VCaP (cell line): ENCODE data around the gene CCDC149.

ENCODE experiments used
- H3K27ac ChIP-seq: fragments of 450-650 bp; 2 replicates; pipeline ENCODE4 v1.5.1; 2017
- TF ChIP-seq, protein P1 (sequence below): fragments of 450-650 bp; conservative IDR thresholded peaks from 2 replicates; pipeline ENCODE4 v1.5.1; 2017; ENCODE audit warnings: mild to moderate bottlenecking, moderate library complexity

Gene CCDC149

DNA sequence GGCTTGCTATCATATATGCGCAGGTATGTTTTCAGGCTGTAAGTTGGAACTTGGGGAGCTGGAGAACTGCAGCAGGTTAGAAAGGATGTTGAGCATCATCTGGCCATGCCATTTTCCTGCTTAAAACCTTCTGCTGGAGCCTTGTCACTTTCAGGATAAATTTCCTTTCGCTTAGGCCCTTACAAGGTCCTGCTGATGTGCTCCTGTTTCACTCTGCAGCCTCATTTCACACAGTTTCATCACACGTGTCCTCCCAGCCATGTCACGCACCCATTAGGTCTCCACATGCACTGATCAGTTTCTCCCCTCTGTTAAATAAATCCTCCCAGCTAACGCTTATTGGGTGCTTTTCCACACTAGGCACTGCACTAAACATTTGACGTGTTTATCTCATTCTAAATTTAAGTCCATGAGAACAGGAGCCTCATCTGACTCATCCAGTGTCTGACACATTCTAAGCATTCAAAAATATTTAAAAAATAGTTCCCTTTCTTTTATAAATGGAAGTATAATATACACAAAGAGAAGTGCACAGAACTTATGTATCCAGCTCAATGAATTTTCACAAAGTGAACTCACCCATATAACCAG is 102.9 kb downstream of the CCDC149 start:
- no peak overlapping the region for H3K27ac ChIP-seq
- TF ChIP-seq, protein P1, sequence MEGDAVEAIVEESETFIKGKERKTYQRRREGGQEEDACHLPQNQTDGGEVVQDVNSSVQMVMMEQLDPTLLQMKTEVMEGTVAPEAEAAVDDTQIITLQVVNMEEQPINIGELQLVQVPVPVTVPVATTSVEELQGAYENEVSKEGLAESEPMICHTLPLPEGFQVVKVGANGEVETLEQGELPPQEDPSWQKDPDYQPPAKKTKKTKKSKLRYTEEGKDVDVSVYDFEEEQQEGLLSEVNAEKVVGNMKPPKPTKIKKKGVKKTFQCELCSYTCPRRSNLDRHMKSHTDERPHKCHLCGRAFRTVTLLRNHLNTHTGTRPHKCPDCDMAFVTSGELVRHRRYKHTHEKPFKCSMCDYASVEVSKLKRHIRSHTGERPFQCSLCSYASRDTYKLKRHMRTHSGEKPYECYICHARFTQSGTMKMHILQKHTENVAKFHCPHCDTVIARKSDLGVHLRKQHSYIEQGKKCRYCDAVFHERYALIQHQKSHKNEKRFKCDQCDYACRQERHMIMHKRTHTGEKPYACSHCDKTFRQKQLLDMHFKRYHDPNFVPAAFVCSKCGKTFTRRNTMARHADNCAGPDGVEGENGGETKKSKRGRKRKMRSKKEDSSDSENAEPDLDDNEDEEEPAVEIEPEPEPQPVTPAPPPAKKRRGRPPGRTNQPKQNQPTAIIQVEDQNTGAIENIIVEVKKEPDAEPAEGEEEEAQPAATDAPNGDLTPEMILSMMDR = no peak

GRCh38 chr4:24809376-24809775 is 103.5 kb downstream of the CCDC149 start:
- TF ChIP-seq, protein P1 = no peak
- H3K27ac ChIP-seq = no peak overlapping the region

GRCh38 chr4:24808955-24809354 is 103.9 kb downstream of the CCDC149 start:
- no peak overlapping the region for H3K27ac ChIP-seq
- TF ChIP-seq, protein P1 = no peak

DNA sequence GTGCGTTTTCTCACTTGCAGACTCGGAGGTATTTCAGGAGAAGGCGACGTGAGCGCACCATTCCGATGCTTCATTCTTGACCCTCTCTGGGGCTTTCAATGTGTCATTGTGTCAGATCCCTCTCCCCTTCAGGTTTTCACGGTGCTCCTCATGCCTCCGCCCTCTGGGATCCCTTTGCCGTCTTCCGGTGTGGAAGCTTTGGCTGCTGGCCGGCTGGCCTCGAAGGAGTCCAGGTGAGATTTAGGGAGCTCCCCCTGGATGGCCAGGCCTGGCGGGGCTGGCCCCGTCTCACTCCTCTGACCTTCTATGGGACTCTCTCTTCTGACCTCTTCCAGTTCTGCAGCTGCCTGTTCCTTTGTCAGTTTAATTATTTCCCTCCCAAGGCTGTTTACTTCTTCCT is 104.6 kb downstream of the CCDC149 start:
- H3K27ac ChIP-seq = no peak overlapping the region
- TF ChIP-seq, protein P1 = no peak

- TF ChIP-seq, protein P1 = no peak
- no peak overlapping the region for H3K27ac ChIP-seq
These were observed 105.2 kb downstream of the CCDC149 start for GRCh38 chr4:24807611-24808010.

DNA sequence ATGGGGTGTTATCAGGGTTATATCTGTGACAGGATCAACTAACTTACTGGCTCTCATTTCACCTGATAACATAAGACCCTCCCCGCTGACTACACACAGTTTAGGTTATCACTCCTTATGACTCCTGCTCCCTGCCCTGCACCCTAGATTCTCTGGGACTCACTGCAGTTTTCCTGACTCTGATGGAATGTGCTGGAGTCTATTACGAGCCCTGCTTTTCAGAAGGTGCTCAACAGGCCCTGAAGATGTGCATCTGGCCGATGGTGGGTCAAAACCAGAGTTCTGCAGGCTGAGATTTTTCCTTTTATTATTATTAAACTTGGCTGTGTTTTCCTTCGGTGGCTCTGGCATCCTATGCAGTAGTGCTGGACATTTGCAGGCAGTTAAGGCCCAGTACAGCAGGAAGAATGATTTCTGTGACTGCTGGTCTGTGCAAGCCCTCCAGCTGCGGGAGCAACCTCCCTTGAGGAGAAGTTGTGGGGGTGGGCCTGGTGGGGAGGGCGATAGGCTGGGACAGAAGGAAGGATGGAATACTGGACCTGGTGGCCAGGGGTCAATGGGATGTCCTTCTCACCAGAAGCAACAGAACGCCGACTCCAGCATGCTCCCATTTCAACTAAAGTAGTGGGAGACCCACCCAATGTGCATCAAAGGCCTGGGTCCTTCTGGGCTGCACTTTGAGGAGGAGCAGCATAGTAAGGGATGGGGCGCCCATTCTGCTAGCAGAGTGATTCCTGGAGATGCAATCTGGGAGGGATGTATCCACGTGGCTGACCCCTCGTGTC is 106.4 kb downstream of the CCDC149 start:
- TF ChIP-seq, protein P1 = no peak
- peak overlapping the region; percentile 88 for H3K27ac ChIP-seq

- H3K27ac ChIP-seq = peak overlapping the region; percentile 88
- TF ChIP-seq, protein P1 = no peak
These were observed 107.3 kb downstream of the CCDC149 start for GRCh38 chr4:24805566-24805965.
